Measurements from ENCODE around the gene PNKP.

DNA sequence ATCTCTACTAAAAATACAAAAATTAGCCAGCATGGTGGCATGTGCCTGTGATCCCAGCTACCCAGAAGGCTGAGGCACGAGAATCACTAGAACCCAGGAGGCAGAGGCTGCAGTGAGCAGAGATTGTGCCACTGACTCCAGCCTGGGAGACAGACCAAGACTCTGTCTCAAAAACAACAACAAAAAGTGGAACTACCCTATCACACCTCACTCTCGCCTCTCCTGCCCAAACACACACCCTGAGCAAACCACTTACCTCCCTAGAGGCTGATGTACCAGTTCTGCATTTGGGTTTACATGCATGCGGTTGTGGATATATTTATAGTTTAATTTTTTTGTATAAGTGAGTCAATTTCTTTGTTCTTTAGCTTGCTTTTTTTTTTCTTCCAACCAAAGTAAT is 24.1 kb downstream of the PNKP start:
- TF ChIP-seq, protein P1, sequence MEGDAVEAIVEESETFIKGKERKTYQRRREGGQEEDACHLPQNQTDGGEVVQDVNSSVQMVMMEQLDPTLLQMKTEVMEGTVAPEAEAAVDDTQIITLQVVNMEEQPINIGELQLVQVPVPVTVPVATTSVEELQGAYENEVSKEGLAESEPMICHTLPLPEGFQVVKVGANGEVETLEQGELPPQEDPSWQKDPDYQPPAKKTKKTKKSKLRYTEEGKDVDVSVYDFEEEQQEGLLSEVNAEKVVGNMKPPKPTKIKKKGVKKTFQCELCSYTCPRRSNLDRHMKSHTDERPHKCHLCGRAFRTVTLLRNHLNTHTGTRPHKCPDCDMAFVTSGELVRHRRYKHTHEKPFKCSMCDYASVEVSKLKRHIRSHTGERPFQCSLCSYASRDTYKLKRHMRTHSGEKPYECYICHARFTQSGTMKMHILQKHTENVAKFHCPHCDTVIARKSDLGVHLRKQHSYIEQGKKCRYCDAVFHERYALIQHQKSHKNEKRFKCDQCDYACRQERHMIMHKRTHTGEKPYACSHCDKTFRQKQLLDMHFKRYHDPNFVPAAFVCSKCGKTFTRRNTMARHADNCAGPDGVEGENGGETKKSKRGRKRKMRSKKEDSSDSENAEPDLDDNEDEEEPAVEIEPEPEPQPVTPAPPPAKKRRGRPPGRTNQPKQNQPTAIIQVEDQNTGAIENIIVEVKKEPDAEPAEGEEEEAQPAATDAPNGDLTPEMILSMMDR (conservative IDR thresholded peaks at IDR 0.05; ENCODE audit: low read depth, low read length) = no peak
- TF ChIP-seq EZH2 (IDR thresholded peaks at IDR 0.05; ENCODE audit: borderline replicate concordance, low read depth, low read length, poor library complexity, severe bottlenecking) = no peak
